Putamen (tissue), 1 donor: ENCODE data around the gene RFLNA.

ENCODE experiments used
- DNase-seq: peaks from one replicate; pipeline ENCODE4 v3.0.0-alpha.2; 2016; ENCODE audit warnings: low spot score

The RFLNA gene

GRCh38 chr12:124359671-124360581 lies 65.0 kb downstream of the RFLNA start:
- peak; percentile 63 for DNase-seq

GRCh38 chr12:124361074-124361970 lies 66.4 kb downstream of the RFLNA start:
- DNase-seq = no peak

GRCh38 chr12:124361996-124362395 lies 67.1 kb downstream of the RFLNA start:
- no peak for DNase-seq

- DNase-seq = no peak
Measured at GRCh38 chr12:124363353-124363965, 68.6 kb downstream of the RFLNA start.

- DNase-seq = no peak
Measured at GRCh38 chr12:124364543-124364942, 69.7 kb downstream of the RFLNA start.
